Testis (tissue), 3 donors: ENCODE data around the gene STX18. TPM values are rescaled to one million over a fixed set of nuclear protein-coding genes. Genes with fewer than 3 reads are reported as not detected.
A peak's percentile ranks its signal among the peaks of the same experiment; 100 is the strongest.

Experiments
- DNase-seq: peaks from one replicate; pipeline ENCODE4 v3.0.0-alpha.2; 2019
- H3K27ac ChIP-seq, 2 donors: fragments of 200-600 bp; sonication (generic); one replicate each; pipeline ENCODE4 v1.5.1; 2019
- H3K27me3 ChIP-seq: fragments of 200-600 bp; sonication (generic); one replicate; pipeline ENCODE4 v1.5.1; 2019
- H3K36me3 ChIP-seq: fragments of 200-600 bp; sonication (generic); one replicate; pipeline ENCODE4 v1.5.1; 2017; ENCODE audit warnings: low read depth; ENCODE audit errors: missing control alignments
- H3K4me1 ChIP-seq: fragments of 200-600 bp; sonication (generic); one replicate; pipeline ENCODE4 v1.5.1; 2019
- H3K4me3 ChIP-seq, 2 donors: fragments of 200-600 bp; sonication (generic); one replicate each; pipeline ENCODE4 v1.5.1; 2017 to 2019
- H3K9me3 ChIP-seq: fragments of 200-600 bp; sonication (generic); one replicate; pipeline ENCODE4 v1.5.1; 2017
- CTCF ChIP-seq, 3 experiments: fragments of 450-650 bp in 2 of 3; fragments of 200-600 bp in 1 of 3; sonication (generic) in 1 of 3; IDR thresholded peaks; one replicate each; pipeline ENCODE4 v1.5.1; 2016 to 2019; ENCODE audit warnings: antibody characterized with exemption in 3 of 3, mild to moderate bottlenecking in 2 of 3, moderate library complexity in 1 of 3
- POLR2A ChIP-seq: fragments of 450-650 bp; IDR thresholded peaks from one replicate; pipeline ENCODE4 v1.6.1; 2017; ENCODE audit warnings: antibody characterized with exemption, mild to moderate bottlenecking, moderate library complexity
- WGBS, 2 donors: methylation state at CpG; one replicate each; pipeline ENCODE4 v1.1.5; 2018; 5-methylcytosine and 5-hydroxymethylcytosine counted together
- intact Hi-C: fragments of 100-400 bp; cut with DNase I; formaldehyde crosslinking; loops from one replicate; pipeline ENCODE4 v1.15.1; 2023; ENCODE audit warnings: low total_unique reads
- polyA plus RNA-seq: library from polyadenylated mRNA; stranded (reverse); fragments of 350-450 nt; fragmentation: Illumina TruSeq; extraction: RNeasy Lipid Tissue Mini Kit (QIAGEN cat#74804); gene quantifications from one replicate; pipeline ENCODE4 v1.2.3, GENCODE V29; 2014; ENCODE audit warnings: low read depth, low replicate concordance; ENCODE audit not compliant: insufficient read depth
- total RNA-seq, 2 donors: library from RNA; depleted of rRNA; stranded (reverse); fragments of >200 nt; gene quantifications; one replicate each; pipeline ENCODE4 v1.2.3, GENCODE V29; 2016

STX18 gene
- total and polyA plus RNA-seq, 3 donors from 2014 or later, result 53.5 to 111 (median 55.0) TPM

GRCh38 chr4:4549534-4549933 lies 7.7 kb upstream of the STX18 start:
- Histone ChIP-seq H3K36me3 (no peaks in the 10 kb centered on the region), H3K4me1 (no peaks in the 10 kb centered on the region), H3K4me3 (no peak overlapping the region), H3K27ac (no peak overlapping the region), H3K9me3 (no peaks in the 10 kb centered on the region), H3K27me3 (no peaks in the 10 kb centered on the region)
- DNase-seq, result no peak
- TF ChIP-seq CTCF (IDR thresholded peaks at IDR 0.05) (no peak), POLR2A (no peak)
- intact Hi-C loops, result no loop called here
- 96 to 100% methylated on average over 1 of the region's 1 CpG for WGBS, 2 donors

DNA sequence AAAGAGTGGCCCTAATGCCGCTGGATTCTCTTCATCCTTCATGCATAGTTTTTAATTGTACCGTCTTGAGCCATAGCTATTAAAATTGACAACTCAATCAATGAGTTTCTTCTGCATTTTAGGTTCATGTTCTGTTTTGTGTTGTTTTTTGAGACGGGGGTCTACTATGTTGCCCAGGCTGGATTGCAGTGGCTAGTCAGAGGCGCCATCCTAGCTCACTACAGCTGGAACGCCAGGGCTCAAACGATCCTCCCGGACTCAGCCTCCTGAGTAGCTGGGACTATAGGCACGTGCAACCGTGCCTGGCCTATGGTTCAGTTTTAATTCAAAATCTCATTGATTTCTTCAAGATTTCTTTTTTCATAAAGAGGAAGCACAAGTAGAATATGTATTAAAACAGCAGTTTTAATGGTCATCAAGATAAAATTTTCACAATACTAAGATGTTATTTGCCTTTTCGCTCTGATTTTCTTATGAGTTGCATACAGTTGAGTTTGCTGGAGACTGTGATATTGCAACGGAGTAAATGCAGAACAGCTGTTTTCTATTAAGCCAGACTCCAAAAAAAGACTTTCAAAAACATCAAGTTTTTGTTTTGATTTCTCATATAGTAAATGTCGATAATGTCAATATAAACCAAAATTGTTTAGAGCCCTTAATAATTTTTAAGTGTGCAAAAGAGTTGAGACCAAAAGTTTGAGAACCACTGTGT lies 1.1 kb upstream of the STX18 start:
- no peaks in the 10 kb centered on the region for H3K9me3 ChIP-seq
- no peaks in the 10 kb centered on the region for H3K36me3 ChIP-seq
- intact Hi-C loops, result no loop called here
- WGBS, 2 donors, result 14 to 15% methylated on average over 12 of the region's 12 CpGs
- H3K27me3 ChIP-seq, result no peaks in the 10 kb centered on the region
- H3K4me3 ChIP-seq, result peak overlapping the region; percentile 96
- H3K4me1 ChIP-seq, result peaks cover 16% of the 10 kb centered on the region
- TF ChIP-seq POLR2A (no peak), CTCF (IDR thresholded peaks at IDR 0.05) (no peak)
- DNase-seq, result no peak
- H3K27ac ChIP-seq, result no peak overlapping the region

- intact Hi-C loops, result no loop called here
- Histone ChIP-seq H3K36me3 (no peaks in the 10 kb centered on the region), H3K9me3 (no peaks in the 10 kb centered on the region), H3K4me1 (peaks cover 16% of the 10 kb centered on the region), H3K27me3 (no peaks in the 10 kb centered on the region), H3K4me3 (peak overlapping the region; percentile 96), H3K27ac (peak overlapping the region; percentile 88 to 89)
- 5 to 6% methylated on average over 10 of the region's 10 CpGs for WGBS, 2 donors
- peak; percentile 37 for DNase-seq
- no peak for TF ChIP-seq POLR2A
- TF ChIP-seq CTCF (IDR thresholded peaks at IDR 0.05), result no peak
These were observed 712 bp downstream of the STX18 start for GRCh38 chr4:4541040-4541631.

- Histone ChIP-seq H3K27me3 (no peaks in the 10 kb centered on the region), H3K4me3 (no peak overlapping the region), H3K9me3 (no peaks in the 10 kb centered on the region), H3K4me1 (peaks cover 16% of the 10 kb centered on the region), H3K27ac (no peak overlapping the region), H3K36me3 (no peaks in the 10 kb centered on the region)
- WGBS, 2 donors, result 75 to 88% methylated on average over 2 of the region's 2 CpGs
- DNase-seq, result no peak
- TF ChIP-seq POLR2A (no peak), CTCF (IDR thresholded peaks at IDR 0.05) (no peak)
- intact Hi-C loops, result no loop called here
These were observed 2.4 kb downstream of the STX18 start for GRCh38 chr4:4539481-4539880.

DNA sequence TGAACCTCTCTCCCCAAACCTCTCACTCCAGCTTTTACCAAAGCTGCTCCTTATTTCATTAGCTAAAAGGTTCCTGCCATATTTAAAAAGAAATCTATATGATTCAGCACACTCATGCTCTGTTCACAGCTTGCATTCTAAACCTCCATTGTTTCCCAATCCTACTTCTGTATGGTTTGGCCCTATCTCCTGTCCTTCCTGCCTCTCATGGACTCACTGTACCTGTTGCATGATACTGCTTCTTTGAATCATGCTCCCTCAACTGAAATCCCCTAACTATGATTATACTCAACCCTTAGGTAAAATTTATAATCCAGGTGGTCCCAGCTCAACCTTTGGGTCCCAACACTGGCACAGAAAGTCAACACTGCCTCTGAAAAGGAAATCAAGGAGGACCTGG lies 6.3 kb downstream of the STX18 start:
- intact Hi-C loops, result no loop called here
- DNase-seq, result no peak
- H3K9me3 ChIP-seq, result no peaks in the 10 kb centered on the region
- no peaks in the 10 kb centered on the region for H3K36me3 ChIP-seq
- no peak overlapping the region for H3K4me3 ChIP-seq
- H3K27ac ChIP-seq, result no peak overlapping the region
- TF ChIP-seq POLR2A (no peak), CTCF (IDR thresholded peaks at IDR 0.05) (no peak)
- H3K27me3 ChIP-seq, result no peaks in the 10 kb centered on the region
- H3K4me1 ChIP-seq, result peaks cover 13% of the 10 kb centered on the region
